Measurements from ENCODE around the gene TARM1.
"Not testable (repeated sequence)": the region's sequence is repeated elsewhere in the genome, so short reads cannot be mapped to it uniquely, and the experiment has no call there.

Gene TARM1

DNA sequence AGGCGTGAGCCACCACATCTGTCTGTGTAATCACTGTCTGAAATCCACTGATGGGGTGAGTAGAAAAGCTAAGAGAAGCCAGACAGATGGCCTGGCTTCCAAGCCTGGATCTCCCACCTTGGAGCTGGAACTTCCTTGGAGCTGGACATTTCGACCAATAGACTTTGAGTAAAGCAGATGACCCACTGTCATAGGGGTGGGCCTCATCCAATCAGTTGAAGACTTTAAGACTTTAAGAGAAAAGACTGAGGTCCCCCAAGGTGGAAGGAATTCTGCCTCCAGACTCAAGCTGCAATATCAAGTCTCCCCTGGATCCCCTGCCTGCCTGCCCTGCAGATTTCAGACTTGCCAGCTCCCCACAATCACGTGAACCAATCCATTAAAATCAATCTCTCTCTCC, 38.2 kb downstream of the TARM1 start:
- no peak for FAIRE-seq
- TF ChIP-seq, protein P1, sequence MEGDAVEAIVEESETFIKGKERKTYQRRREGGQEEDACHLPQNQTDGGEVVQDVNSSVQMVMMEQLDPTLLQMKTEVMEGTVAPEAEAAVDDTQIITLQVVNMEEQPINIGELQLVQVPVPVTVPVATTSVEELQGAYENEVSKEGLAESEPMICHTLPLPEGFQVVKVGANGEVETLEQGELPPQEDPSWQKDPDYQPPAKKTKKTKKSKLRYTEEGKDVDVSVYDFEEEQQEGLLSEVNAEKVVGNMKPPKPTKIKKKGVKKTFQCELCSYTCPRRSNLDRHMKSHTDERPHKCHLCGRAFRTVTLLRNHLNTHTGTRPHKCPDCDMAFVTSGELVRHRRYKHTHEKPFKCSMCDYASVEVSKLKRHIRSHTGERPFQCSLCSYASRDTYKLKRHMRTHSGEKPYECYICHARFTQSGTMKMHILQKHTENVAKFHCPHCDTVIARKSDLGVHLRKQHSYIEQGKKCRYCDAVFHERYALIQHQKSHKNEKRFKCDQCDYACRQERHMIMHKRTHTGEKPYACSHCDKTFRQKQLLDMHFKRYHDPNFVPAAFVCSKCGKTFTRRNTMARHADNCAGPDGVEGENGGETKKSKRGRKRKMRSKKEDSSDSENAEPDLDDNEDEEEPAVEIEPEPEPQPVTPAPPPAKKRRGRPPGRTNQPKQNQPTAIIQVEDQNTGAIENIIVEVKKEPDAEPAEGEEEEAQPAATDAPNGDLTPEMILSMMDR (IDR thresholded peaks at IDR 0.05; ENCODE audit: insufficient read depth, missing control alignments) = no peak

DNA sequence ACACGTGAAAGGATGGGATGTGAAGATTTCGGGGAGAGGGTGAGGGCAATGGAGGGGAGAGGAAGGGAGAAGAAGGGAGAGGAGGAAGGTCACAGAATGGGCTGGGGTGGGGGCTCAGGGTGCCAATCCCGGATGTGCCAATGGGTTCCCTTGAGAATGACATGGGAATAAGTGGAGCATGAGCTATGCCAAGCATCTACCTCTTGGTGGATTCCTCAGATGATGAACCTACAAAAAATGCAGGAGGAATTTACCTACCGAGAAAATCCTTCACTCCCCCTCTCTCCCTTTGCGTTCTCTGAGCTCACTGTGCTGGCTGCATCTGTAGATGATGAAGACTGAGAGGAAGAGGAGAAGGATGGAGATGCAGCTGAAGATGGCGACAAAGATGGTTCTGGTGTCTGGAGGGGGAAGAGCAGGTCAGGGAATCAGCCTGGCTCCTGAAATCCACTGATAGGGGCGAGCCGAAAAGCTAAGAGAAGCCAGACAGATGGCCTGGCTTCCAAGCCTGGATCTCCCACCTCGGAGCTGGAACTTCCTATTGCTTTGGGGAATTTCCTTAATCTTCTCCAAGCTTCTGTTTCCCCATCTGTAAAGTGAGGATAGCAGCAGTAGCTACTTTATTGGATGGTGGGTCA, 39.1 kb downstream of the TARM1 start:
- DNase-seq (ENCODE audit: insufficient read length, low spot score) = no peak
- no peak for FAIRE-seq
- TF ChIP-seq, protein P1 (IDR thresholded peaks at IDR 0.05; ENCODE audit: insufficient read depth, missing control alignments) = no peak

More for the DNA sequence above, 38.2 kb downstream of the TARM1 start:
- DNase-seq (ENCODE audit: insufficient read length, low spot score) = no peak

DNA sequence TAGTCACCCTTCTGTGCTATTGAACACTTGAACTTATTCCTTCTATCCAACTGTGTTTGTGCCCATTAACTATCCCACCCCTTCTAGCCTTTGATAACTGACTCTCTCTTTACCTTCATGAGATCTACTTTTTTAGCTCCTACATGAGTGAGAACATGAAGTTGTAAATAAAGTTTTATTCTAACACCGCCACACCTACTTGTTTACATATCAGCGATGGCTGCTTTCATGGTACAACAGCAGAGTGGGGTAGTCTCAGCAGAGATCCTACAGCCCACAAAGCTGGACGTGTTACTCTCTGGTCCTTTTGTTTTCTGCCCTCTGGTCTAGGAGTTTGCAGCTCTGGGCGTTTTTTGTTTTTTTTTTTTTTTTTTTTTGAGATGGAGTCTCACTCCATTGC, 41.2 kb downstream of the TARM1 start:
- TF ChIP-seq, protein P1 (IDR thresholded peaks at IDR 0.05; ENCODE audit: insufficient read depth, missing control alignments) = no peak

DNA sequence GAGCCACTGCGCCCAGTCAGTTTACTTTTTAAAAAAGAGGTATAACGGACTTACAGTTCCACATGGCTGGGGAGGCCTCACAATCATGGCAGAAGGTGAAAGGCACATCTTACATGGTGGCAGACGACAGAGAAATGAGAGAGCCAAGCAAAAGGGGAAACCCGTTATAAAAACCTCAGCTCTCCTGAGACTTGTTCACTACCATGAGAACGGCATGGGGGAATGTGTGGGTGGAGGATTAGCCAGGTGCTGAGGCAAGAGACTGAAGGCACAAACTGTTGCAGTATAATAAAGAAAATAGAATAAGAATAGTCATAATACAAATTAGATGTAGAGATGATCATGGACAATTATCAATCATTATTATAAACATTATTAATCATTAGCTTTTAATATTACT, 44.6 kb downstream of the TARM1 start:
- DNase-seq (ENCODE audit: insufficient read length, low spot score); FAIRE-seq: not testable (repeated sequence)

More for the DNA sequence above, 41.2 kb downstream of the TARM1 start:
- no peak for DNase-seq (ENCODE audit: insufficient read length, low spot score)
- no peak for FAIRE-seq

DNA sequence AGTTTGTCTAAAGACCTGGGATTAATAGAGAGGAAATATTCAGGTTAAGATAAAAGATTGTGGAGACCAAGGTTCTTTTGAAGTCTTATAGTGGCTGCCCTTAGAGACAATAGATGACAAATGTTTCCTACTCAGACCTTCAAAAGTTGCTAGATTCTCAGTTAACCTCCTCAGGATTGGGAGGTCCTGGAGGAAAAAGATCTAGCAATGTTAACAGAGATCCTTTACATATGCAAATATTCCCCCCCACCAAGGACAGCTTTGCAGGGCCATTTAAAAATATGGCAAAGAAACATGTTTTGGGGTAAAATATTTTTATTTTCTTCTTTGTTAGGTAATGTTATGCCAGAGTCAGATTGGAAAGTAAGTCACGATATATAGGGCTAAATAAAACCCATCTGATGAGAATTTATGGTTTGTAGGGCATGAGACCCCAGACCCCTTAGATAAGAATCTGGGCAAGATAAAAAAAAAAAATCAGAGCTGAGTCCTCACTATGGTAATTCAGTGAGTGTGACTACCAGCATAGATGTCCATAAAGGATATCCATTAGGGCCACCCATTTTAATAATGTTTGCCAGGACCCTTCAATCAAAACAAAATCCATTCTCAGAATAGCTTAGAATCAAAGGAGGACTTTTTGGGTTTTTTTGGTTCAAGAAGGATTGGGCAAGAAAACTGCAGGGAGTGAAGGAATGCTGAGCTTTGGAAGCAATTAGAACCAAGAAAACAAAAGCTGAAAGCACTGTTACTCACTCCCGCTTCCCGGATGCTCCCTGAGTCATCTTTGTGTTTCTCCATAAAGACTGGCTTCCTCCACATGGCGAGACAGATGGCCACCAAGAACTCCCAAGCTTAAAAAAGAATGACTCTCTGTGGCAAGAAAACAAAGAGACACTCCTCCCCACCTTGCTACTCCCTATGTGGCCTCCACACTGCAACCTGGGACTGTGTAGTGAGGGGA, 45.7 kb downstream of the TARM1 start:
- DNase-seq (ENCODE audit: insufficient read length, low spot score) (no peak), FAIRE-seq (no peak)
- TF ChIP-seq, protein P1 (IDR thresholded peaks at IDR 0.05; ENCODE audit: insufficient read depth, missing control alignments) = no peak

DNA sequence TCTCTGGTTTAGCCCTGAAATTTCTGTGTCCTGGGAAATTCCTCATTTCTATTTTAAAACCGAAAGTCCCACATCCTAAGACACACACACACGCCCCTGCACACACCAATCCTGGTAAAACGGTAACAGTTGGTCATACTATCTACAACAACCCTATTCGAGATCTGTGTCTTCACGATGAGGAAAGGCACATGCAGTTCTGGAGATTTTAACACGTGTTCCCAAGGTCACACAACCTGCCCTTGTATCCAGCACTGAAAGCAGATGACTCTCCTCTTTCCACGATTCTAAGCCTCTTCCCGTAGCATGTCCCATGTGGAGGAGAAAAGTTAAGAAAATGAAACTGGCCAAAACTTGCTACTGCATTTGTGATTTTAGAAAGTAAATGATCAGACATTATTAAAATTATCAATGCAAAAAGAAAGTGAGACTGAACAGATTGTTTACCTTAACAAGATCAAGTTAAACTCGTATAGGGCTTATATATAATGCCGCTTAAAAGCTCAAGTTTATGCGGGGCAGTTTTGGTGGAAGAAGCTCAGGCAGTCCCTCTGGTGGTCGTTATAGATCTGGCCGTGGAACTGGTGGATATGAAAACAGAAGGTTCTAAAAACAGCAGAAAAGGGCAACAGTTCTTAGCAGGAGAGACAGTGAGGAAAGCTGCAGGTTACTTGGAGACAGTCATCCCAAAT, 50.1 kb downstream of the TARM1 start:
- no peak for FAIRE-seq
- DNase-seq (ENCODE audit: insufficient read length, low spot score) = no peak
- TF ChIP-seq, protein P1 (IDR thresholded peaks at IDR 0.05; ENCODE audit: insufficient read depth, missing control alignments) = peak; percentile 48

DNA sequence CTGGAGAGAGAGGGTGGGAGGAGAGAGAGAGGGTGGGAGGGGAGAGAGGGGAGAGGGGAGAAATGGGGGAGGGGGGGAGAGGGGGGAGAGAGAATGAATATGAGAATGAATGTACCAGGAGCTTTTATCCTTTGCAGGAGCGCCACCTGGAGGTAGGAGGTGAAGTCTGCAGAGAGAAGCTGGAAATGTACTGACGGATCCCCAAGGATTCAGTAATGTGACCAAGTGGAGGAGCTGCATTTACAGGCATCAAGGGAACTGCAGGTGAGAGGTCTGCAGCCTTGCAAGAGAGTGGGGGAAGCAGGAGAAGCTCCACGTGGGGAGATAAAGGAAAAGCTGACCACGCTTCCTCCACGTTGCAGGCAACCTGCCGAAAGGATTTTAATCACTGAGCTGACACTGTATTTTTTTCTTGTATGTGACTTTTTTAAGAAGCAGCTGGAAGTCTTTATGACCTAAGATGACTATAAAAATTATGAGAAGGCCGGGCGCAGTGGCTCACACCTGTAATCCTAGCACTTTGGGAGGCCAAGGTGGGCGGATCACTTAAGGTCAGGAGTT, 51.2 kb downstream of the TARM1 start:
- FAIRE-seq (no peak), DNase-seq (ENCODE audit: insufficient read length, low spot score) (peak; percentile 44)
- TF ChIP-seq, protein P1 (IDR thresholded peaks at IDR 0.05; ENCODE audit: insufficient read depth, missing control alignments) = peak; percentile 79
